HG02678 (cell line): Measurements from ENCODE around the gene GNAI2.
"Not testable (repeated sequence)": the region's sequence is repeated elsewhere in the genome, so short reads cannot be mapped to it uniquely, and the experiment has no call there.

Source experiments
- ATAC-seq: cut with Tn5 transposase; IDR thresholded peaks from one replicate; pipeline ENCODE4 v1.9.1; 2021; ENCODE audit warnings: mild to moderate bottlenecking, moderate library complexity; ENCODE audit not compliant: unreplicated experiment

Gene GNAI2

DNA sequence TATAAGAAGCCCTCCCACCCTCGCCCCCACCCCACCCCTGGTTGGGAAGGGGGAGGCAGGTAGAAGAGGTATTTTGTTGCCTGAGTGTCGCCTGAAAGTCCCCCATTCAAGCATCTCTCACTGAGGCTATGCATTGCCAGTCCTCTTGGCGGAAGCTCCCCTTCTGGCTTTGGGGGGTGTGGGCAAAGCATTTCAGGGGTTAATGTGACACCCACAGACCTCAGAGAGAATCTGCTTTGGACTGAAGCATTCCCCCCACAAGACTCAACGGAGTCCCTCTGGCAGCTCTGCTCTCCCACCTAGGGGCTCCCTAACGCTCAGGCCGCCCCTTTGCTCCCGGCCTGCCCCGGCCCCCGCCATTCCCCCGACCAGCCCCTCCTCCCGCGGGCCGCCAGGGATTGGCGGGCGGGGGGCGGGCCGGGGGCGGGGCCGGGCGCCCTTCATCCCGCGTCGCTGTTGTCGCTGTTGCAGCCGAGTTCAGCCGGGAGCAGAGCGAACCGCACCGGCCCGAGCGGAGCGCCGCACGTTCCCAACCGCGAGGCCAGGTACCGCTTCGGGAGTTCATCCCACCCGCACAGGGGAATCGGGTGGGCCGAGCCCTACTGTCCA, 31.1 kb upstream of the GNAI2 start, which contains the start of gene SLC38A3:
TSS of gene SLC38A3 (plus strand) at position 468 of the 609 bp plus-strand sequence. CDS start 8,929 bp downstream, outside the sequence.
- ATAC-seq: no peak

DNA sequence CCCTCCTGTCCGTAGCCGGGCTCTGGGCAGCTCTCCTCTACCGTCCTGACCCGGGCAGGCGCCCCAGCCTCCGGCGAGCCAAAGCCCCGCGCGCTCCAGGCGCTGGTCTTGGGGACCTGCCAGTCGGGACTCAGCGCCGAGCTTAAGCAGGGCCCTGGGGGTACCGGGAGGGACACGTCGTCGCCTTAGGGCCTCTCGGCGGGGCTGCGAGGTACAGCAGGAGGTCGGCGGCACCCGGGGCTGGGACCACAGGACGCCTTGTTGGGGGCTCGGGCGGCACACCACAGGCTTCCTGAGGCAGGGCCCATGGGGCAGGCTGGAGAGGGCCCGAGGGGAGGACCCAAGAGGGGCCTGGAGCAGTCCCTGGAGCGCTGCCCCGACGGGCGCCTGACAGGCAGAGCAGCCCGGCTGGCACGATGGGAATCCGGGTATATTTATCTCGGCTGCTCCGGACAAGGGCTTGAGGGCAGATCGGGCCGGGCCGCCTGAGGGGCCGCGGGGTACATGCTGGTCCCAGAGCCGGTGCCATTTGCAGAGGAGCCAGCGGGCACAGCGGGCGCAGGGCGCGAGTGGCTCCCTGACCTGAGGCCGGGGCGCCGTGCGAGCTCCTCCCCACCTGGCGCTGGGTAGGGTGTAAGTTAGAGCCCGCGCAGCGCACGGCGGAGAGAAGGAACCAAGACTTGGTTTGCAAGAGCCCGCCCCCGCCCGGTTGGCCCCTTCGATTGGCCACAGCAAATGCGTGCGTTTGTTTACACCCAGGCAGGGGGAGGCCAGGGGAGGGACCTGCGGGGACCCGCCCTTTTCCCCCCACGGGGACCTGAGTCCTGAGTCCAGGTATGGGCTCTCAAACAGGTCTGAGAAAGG, 30.4 kb upstream of the GNAI2 start:
- no peak for ATAC-seq

- no peak for ATAC-seq
These were observed 28.5 kb upstream of the GNAI2 start for GRCh38 chr3:50207359-50208042.

DNA sequence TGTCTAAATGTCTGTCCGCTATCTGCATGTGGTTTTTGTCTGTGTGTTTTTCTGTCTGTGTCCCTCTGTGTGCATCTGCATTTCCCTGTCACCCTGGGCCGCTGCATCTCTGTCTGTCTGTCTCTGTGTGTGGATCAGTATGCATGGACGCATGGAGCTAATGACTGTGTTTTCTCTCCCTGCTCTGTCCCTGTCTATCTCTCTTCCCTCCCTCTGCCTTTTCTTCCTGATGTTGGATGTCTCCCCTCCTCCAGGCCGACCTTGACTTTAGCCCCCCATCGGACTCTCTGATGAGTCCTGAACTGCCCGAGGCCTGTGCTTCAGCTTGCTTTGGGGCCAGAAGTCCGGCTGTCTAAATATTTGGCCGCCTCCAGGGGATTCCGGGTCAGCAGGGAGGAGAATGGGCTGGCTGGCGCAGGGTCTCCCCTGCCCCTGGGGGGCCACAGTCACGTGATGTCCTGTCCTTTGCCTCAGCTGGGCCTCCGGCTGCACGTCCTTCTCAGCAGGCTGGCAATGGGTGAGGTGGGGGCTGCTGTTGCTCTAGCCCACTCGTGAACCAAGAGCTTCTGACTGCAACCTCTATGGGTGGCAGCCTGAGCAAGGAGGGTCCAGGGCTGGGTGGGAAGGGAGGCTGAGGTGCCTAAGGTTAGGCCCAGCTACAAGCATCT, 27.2 kb upstream of the GNAI2 start:
- ATAC-seq: no peak

DNA sequence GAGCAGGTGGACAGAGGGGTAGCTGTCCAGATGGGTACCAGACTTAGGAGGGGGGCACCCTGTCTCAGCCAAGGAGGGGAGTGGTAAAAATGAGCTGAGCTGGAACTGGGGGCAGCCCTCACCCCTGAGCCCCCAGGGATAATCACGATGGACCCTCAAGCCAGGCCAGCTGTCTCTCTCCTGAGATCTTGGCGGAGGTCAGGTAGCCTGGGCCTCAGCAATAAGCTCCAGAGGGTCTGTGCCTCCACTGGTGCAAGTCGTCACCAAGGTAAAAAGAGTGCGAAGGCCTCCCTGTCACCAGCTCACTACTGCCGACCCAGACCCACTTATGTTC, 25.9 kb upstream of the GNAI2 start:
- ATAC-seq: no peak

DNA sequence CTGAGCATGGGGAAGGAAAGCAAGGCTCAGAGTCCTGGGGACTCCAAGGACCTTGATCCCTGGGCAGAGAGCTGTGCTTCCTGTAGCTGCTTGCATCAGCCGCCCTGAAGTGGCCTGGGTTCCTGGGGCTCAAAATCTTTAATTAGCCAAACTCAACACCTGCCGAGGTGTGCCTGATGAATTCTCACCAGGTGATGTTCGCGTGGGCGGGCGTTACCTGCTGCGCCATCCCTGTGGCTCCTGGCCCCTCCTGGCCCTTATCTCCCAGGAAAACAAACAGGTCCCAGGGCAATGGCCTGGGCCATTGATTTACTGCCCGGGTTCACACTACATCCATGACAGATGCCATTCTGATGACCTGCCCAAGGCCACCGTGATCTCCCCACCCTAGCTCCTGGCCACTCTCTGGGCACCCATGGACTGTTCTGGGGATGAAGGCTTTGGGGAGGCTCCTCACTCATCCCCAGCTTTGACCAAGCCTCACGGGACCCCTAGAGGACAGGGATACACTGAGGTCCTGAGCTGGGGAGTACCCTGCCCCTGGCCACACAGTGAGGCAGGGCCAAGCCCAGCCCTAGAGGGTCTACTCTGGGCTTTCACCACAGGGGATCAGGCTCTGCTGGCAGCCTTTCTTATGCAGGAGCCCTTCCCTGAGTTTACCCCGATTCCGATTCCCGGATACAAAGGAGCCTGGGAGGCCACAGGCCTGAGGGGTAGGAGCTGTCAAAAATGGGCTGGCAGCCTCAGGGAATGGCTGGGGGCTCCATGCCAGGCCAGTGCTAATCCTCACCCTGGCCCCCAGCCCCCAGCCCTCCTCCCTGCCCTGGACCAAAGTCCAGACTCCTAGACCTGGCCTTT, 25.3 kb upstream of the GNAI2 start:
- ATAC-seq: no peak

DNA sequence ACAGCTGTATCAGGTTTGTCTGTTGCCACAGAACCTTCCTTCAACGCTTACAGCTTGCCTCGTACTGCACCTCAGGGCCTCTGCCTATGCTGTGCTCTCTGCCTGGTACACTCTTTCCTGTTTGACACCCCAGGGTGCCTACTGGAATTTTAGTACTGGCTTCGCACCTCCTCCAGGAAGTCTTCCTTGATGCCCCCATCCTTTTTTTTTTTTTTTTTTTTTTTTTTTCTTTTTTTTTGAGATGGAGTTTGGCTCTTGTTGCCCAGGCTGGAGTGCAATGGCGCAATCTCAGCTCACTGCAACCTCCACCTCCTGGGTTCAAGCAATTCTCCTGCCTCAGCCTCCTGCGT, 24.7 kb upstream of the GNAI2 start:
- not testable (repeated sequence) for ATAC-seq

- ATAC-seq: no peak
These were observed 24.1 kb upstream of the GNAI2 start for GRCh38 chr3:50211930-50212329.

GRCh38 chr3:50212502-50212901, 23.5 kb upstream of the GNAI2 start:
- ATAC-seq: no peak

GRCh38 chr3:50212971-50213370, 23.0 kb upstream of the GNAI2 start:
- no peak for ATAC-seq

GRCh38 chr3:50213373-50213772, 22.6 kb upstream of the GNAI2 start:
- no peak for ATAC-seq

- no peak for ATAC-seq
These were observed 21.2 kb upstream of the GNAI2 start for GRCh38 chr3:50214824-50215223.

DNA sequence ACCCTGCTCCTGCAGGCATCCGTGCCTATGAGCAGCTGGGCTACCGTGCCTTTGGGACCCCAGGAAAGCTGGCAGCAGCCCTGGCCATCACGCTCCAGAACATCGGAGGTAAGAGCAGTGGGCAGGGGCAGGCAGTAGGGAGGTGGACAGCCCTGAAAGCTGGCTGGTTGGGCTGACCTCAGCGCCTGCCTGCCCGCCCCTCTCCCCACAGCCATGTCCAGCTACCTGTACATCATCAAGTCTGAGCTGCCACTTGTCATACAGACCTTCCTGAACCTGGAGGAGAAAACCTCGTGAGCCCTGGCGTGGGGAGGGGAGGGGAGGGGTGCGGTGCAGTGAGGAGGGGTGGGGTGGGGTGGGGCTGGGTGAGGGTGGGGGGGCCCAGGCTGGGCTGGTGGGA, 20.5 kb upstream of the GNAI2 start:
- ATAC-seq: no peak

- ATAC-seq: no peak
These were observed 18.3 kb upstream of the GNAI2 start for GRCh38 chr3:50217681-50218080.

DNA sequence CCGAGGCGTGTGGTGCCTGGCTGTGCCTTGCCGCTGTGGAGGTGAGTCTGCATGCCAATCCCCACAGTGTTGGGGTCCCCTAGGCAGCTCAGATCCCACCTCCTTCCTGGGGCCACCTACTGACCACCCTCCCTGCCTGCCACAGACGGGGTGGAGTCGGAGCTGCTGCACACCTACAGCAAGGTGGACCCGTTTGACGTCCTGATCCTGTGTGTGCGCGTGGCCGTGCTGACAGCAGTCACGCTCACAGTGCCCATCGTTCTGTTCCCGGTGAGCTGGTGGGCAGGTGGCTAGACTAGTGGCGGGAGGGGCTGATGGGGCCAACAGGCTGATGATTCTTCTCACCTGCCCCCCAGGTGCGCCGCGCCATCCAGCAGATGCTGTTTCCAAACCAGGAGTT, 17.6 kb upstream of the GNAI2 start:
- no peak for ATAC-seq

- ATAC-seq: no peak
These were observed 16.7 kb upstream of the GNAI2 start for GRCh38 chr3:50219285-50219684.

GRCh38 chr3:50220109-50220508, 15.9 kb upstream of the GNAI2 start:
- no peak for ATAC-seq

DNA sequence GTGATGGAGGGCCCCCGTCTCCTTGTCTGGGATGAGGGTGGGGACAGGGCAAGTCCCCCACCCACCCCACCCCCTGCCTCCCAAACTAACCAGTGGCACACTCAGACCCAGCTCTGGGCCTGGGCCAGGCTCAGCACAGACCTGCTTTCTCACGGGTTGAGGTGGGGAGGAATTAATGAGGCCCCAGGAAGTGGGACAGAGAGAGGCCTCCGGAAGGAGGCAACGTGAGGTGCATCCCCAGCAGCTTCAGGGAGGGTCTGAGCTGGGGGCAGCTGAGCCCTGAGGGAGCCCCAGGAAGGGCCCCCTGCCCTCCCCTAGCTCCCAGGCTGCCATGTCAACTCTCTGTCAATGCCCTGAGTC, 15.0 kb upstream of the GNAI2 start:
- ATAC-seq: no peak

DNA sequence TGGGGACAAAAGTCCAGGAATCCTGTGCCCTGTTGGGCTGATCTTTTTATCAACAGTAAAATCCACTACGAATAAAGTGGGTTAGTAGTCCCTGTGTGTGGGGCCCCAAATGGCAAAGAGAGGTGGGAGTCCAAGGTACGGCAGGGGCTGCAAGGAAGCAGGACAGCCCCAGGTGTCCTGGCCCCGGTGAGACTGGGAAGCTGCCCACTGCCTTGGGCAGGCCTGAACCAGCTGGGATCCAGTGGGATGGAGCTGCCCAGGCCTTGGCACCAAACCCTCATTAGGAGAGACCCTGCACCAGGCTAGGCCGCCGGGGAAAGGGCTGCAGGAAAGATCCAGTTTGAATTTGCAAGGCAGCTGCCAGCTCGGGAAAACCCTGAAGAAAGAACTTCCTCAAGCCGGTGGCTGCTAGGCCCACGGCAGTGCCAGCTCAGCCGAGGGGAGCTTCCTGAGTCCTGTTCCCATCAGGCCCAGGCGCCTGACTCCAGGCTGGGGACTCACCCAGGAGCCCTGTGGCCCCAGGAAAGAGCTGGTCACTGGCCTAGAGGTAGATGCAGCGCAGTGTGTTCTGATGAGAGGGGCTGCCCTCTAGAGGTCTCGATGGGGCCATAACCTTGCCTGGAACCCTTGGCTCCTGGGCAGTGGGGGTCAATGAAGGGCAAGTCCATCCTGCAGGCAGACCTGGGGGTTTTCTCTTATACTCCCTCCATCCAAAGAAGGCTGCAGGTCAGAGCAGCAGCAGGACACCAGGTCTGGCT, 14.4 kb upstream of the GNAI2 start:
- no peak for ATAC-seq

- ATAC-seq: no peak
These were observed 13.9 kb upstream of the GNAI2 start for GRCh38 chr3:50222169-50222528.
